DMS53 treated with DMSO at 0.1 percent for 48 hours (cell line): ENCODE measurements around the gene ADH5.
"Not testable (repeated sequence)": the region's sequence is repeated elsewhere in the genome, so short reads cannot be mapped to it uniquely, and the experiment has no call there.

ENCODE experiments used
- DNase-seq: peaks from one replicate; lab custom pipeline; 2025; ENCODE audit not compliant: unreplicated experiment; lab: John Stamatoyannopoulos, UW

The ADH5 gene

DNA sequence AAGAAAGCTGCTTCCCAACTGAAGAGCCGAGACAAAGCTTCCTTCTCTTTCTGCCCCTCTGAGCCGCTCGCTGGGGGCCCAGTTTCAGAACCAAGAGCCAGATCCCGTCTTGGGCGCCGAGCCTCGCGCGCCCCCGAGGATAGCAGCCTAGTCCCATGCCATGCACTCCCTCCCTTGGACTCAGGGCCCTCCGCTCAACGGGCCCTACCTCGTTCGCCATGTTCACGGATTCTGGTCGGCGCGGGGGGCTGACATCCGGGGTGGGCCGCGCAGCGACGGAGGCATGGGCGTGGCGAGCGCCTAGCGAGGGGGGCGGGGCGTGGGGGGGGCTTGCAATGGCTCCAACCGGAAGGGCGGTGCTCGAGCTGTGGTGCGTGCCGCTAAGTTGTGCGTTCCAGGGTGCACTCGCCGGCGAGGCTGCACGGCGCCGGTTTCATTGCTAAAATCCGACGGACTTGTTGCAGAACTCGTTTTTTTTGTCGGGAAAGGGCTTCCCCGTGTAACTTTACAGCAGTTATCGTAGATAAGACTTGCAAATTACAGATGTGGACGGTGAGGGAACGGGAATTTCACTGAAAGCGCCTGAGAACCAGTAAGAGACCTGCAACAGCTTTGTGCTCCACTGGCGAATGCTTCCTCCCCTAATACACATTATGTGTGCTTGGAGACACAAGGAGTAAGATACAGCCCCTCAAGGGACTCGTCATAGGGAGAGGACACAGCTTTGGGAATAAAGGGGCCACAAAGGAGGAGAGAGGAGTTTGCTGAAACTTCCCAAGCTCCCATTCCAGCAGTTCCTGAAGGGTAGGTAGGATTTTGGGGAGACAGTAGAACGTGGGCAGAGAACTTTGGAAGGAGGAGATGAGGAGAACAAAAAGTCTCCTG is at the start of gene ADH5:
TSS of gene ADH5 (minus strand) at position 308 of the 885 bp plus-strand sequence. CDS start at position 220, 88 bp downstream.
- DNase-seq = peak; percentile 45

DNA sequence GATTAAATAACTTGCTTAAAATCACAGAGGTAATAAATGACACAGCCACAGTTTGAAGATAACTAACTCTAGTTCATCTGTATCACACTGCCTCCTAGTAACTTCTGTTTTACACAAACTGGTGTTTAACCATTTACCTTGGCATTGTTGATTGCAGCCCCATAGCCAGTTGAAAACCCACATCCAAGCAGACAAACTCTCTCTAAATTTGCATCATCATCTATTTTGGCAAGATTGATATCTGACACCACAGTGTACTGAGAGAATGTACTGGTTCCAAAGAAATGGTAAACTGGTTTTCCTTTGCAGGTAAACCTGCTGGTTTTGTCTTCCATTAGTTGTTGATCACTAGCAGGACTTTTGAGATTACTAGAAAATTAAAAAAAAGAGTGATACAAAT is 47.7 kb upstream of the ADH5 start:
- no peak for DNase-seq

DNA sequence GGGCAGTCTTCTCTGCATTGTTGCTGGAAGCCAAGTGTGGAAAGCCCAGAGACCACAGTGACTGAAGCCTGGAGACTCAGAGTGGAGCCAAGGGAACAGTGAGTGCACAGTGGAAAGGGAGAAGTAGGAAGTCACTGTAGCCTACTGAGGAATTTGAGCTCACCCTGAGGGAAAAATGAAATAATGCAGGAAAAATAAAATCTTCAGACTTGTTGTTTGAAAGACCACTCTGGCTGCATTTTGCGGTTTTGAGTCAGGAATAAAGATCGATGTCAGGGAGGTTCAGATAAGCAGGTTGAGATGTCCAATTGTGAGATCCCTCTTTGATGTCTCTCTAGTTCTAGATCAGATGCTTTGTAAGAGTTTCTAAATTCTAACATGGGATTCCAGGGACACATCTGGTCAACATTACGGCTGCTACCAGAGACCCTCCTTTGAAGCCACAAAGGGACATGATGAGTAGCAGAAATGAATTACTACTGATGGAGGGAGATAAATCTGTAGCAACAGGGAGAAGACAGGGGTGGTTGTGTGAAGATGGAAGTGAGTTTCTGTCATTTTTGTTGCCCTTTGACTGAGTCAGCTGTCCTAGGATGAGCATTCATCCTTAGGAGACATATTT is 47.1 kb upstream of the ADH5 start:
- no peak for DNase-seq

DNA sequence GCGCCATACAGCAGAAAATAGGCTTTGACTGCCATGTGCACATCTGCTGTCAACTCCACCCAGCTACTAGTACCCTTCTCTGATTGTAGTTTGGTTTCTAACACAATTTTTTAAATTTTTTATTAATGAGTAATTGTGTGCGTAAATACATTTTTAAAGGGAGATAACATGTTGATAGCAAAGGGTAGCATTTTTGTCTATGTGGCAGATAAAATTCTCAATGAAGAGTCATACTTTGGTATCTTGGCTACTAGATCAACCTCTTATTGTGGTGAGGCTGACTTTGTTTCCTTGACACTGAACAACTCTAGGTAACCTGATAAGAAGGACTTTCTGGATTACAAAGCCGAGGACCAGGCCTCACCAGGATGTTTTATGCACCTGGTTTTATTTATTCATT is 46.0 kb upstream of the ADH5 start:
- no peak for DNase-seq

DNA sequence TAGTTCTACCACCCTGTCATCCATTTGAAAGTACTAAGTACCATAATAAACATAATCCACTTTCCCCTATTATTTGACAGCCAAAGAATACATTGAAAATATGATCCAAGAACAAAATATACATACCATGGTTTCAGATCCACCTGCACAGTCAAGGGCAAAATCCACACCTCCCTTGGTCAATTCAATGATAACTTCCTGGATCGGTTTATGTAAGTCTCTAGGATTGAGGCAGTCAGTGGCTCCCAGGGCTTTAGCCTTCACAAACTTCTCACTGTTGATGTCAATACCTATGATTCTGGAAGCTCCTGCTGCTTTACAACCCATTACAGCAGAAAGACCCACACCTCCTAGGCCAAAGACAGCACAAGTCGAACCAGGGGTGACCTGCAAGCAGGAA is 42.8 kb upstream of the ADH5 start:
- no peak for DNase-seq

DNA sequence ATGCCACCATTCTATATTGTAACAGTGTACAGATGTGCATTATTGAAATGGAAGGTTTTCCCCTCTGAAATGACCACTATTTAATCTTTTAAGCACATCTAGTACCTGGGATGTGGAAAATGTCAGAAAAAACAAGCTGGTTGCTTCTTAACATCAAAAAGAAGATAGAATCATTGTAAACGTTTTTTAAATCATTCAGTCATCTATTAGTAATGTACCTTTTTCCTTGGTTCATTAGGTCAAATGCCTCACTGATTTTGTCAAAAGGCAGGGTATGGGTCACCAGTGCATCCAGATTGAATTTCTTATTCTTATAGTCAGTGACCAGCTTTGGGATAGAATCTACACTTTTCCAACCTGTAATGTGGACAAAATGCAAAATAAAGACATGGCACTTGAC is 37.8 kb upstream of the ADH5 start:
- no peak for DNase-seq

DNA sequence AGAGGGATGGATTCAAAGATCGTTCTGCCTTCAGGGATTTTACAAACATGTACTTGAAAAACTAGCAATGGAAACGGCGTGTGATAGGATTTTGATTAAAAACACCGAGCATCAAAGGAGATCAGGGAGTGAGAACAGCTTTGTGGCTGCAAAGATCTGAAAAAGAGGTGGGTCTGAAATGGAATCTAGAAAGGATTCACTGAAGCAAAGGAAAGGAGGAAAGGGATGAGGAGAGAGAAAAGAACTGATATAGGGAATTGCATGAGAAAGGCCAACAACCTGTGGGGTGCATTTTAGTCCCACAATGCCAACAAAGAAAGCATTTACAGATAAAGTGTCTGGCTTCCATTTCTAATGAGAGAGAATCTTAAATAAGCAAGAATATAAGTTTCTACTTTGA is 32.4 kb upstream of the ADH5 start:
- DNase-seq = no peak

DNA sequence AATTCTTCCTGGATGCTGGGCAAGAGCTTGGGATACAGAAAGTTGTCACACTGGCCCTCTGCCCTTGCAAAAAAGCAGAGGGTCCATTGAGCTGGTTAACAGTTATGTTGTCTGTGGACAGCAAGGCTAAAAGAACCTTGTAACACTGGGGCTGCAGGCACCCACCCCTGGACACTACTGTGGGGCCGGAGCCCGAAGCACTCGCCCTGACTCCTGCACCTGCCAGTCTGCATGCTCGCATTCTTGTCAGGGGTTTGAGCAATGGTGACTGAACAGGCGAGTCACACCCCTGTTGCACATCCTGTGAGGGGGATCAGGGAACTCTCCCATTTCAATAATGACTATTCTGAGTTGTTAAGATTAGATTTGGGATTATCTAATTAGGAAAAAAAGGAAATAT is 31.9 kb upstream of the ADH5 start:
- no peak for DNase-seq

DNA sequence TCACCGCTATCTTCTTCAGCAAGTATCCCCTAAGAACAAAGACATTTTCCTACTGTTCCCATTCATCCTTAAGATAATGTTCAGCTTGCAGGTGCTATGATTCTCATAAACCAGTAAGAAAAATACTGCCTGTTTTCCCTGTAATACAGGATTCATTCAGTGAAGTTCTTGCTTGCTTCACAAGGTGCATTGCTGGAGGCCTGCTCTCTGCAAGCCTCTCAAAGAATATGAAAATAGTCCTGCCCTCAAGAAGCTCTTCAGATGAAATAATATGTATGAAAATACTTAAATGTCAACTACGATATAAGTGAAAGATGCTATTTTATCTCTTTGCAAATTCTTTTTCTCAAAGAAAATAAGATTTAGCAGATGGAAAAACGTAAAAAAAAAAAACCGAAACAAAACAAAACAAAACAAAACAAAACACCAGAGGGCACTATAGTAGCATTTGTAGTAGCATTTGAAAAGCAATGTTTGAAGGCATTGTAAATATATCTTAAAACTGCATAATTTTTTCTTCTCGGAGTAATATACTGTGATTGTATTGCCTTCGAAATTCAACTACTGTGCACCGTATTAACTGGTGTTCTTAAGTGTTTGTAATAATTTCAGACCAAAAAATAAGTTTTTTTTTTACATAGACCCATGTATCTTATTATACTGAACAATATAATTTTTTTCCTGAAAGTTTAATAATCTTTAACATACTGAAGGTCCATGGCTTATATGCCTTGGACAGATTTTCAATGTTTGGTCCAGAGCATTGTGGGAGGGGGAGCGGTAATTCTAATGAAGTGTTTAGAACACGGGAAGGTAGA is 29.5 kb upstream of the ADH5 start:
- DNase-seq = peak; percentile 19

DNA sequence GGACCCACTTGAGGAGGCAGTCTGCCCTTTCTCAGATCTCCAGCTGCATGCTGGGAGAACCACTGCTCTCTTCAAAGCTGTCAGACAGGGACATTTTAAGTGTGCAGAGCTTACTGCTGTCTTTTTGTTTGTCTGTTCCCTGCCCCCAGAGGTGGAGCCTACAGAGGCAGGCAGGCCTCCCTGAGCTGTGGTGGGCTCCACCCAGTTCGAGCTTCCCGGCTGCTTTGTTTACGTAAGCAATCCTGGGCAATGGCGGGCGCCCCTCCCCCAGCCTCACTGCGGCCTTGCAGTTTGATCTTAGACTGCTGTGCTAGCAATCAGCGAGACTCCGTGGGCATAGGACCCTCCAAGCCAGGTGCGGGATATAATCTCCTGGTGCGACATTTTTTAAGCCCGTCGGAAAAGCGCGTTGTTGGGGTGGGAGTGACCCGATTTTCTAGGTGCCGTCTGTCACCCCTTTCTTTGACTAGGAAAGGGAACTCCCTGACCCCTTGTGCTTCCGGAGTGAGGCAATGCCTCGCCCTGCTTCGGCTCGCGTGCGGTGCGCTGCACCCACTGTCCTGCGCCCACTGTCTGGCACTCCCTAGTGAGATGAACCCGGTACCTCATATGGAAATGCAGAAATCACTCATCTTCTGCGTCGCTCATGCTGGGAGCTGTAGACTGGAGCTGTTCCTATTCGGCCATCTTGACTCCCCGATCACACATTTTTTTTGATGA is 28.7 kb upstream of the ADH5 start:
- not testable (repeated sequence) for DNase-seq

DNA sequence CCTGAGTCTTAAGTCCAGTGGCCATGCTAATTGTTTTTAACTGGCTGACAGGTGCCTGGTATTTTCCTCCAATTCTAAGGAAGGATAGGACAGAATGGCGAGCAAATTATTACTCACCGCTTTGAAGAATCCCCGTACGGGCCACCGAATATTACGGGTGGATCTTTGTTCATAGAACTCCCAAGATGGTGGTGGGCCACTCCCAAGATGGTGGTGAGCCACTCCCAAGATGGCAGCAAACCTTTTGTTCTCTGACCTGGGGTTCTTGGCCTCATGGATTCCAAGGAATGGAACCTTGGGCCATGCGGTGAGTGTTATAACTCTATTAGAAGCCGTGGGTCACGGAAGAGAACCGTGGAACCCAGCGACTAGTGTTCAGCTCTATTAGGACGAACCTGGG is 20.7 kb upstream of the ADH5 start:
- DNase-seq = not testable (repeated sequence)

DNA sequence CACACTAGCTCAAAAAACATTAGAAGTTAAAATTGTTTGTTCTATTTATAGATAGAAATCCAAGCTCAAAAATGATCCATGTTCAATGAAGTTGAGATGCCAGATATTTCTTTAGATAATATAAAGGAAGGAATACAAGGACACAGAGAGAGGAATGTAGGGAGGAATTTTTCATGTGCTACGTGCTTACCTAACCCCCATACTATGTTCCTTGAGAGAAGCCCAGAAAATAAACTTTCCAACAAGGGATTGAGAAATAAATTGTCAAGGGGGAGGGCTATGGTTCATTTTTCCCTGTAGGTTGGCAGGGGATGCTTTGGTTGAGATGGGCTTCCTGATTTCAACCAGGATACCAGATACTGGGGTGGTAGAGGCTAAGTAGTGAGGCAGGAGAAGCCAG is 15.6 kb upstream of the ADH5 start:
- no peak for DNase-seq

DNA sequence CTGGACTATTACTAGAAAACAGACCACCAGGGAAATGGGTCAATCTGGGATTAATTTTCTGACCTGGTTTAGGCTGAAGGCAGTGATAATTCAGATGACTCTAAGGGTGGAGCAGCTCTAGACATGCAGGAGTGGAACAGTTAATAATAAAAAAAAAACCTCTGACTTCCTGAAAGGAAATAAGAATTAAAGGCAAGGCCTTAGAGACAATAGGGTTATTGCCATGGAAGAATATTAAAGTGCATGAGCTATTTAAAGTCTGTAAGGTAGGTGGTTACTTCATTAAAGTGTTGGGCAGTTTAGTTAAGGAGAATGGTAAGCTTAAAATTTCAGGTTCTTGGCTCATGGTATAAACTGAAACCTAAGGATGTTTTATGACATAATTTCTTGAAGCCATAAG is 14.6 kb upstream of the ADH5 start:
- no peak for DNase-seq

DNA sequence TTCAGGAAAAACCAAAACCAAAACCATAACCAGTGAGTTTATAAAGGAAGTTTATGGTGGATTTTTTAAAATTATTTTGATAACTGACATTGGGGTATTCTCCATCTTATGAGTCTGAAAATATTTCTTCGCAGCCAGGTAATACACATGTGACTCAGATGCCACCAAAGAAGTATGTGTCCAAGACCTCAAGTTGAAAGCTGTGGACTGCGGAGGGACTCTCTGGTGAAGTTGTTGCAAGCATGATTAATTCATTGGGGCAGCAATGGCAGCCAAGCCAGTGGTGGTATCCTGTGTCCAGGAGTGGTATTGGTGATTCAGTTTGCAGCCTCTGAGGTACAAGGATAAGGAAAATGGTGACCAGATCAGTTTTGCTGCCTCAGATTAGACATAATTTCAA is 14.0 kb upstream of the ADH5 start:
- DNase-seq = no peak

DNA sequence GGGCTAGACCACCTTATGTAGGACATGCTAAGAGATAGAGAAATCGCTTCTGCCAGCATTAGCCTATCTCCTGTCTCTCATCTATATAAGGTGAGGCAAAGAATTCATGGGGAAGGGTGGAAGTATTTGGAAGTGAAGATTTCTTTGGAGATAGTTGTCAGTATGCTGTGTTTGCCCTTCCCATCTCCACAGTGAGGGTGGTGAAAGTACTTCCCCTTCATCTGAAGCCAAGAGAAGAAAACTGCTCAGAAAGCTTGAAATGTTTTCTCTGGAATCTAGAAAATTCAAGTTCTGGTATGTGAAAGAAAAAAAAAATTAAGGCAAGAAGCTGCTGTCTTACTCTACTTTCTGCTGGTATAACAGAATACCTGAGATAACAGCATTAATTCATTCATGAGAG is 12.3 kb upstream of the ADH5 start:
- no peak for DNase-seq

DNA sequence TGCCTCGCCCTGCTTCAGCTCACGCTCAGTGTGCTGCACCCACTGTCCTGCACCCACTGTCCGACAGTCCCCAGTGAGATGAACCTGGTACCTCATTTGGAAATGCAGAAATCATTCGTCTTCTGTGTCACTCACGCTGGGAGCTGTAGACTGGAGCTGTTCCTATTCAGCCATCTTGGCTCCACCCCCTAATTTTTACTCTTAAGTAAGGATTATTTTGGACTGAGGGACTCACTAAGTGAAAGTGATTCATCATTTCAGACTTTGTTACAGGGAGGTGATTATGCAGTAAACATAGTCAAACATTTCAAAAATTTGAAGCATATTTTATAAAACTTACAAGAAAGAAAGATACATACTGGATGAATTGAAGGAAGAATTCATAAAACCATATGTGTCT is 11.2 kb upstream of the ADH5 start:
- not testable (repeated sequence) for DNase-seq

DNA sequence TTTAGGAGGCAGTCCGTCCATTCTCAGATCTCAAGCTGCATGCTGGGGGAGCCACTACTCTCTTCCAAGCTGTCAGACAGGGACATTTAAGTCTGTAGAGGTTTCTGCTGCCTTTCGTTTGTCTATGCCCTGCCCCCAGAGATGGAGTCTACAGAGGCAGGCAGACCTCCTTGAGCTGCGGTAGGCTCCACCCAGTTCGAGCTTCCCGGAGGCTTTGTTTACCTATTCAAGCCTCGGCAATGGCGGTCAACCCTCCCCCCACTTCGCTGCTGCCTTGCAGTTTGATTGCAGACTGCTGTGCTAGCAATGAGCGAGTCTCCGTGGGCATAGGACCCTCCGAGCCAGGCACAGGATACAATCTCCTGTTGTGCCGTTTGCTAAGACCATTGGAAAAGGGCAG is 10.7 kb upstream of the ADH5 start:
- peak; percentile 18 for DNase-seq

DNA sequence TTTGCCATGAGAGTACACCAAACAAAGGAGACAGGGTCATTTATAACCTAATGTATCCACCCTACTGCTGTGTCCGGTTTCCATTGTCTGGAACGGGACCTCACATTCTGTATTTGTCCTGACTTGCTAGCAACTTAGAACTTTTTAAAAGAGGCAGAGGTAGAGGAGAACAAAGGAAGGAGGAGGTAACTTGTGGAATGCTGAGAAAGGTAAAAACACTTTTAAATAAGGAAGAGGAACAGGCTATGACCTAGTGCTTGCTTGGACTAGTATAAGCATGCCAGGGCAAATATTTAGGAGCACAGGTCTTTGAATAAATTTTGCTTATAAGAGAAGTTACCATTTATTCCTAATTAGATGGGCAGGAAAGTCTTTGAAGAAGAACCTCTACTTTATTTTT is 3.3 kb upstream of the ADH5 start:
- not testable (repeated sequence) for DNase-seq

DNA sequence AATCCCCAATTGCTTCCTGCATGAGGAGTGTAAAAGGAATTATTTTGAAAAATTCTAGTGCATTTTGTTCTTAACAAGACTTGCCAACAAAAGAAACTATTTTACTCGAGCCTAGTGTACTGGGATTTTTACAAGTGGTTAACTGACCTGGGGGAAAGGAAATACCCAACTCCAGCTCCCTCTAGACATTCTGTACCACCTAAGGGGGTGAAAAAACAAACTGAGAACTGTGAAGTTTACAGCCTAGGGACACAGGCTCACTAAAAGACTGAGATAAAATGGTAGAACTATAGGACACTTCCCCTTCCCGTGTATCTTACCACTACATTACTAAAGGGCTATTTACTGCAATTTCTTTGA is 2.6 kb upstream of the ADH5 start:
- DNase-seq = no peak

DNA sequence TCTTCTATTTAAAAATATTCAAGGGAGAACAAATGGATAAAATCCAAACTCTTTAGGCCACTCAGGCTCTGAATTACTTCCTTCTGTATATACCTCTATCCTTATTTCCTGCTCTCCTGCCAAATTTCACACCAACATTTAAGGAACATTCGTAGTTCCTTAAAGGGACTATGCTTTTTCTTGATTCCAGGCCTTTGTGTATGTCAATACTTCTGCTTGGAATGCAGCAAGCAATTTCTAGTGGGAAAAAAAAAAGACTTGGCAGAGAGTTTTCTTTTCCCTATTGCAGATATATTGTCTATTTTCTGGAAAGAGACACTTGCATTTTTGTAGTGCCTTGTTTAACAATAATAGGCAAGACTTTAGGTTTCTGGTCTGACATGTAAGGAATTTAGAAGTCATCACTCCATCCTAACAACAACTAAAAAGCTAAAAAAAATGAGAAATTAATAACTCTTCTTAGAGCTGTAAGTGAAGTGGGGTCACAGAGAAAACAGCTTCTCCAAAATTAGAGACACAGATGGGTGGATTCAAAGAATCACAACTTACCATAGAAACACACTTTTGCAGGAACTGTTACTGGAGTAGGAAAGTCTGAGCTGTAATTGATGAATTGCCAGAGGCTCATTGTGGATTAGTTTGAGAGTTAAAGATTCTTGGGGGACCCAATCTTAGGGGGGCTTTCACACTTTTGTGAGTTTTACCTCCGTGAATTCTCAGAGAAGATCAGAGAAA is 2.1 kb upstream of the ADH5 start:
- no peak for DNase-seq
